Measurements from ENCODE around the gene SRPK2. TPM values are rescaled to one million over a fixed set of nuclear protein-coding genes. Genes with fewer than 3 reads are reported as not detected.

Gene SRPK2
- polyA plus RNA-seq, 1 donor from 2014 or later = 118 TPM

GRCh38 chr7:105396566-105396965 is 7.8 kb upstream of the SRPK2 start:
- H3K27me3 ChIP-seq (ENCODE audit: insufficient read depth, low read depth, low read length) = no peaks in the 10 kb centered on the region
- no peaks in the 10 kb centered on the region for H3K36me3 ChIP-seq (ENCODE audit: insufficient read depth, low read length)
- H3K79me2 ChIP-seq (replicated peaks; ENCODE audit: insufficient read depth, low read length) = no peaks in the 10 kb centered on the region
- no peaks in the 10 kb centered on the region for H3K9me2 ChIP-seq (ENCODE audit: insufficient read depth, low read length)
- no peak overlapping the region for H3K4me2 ChIP-seq (ENCODE audit: low read length)
- no peak overlapping the region for H2AFZ ChIP-seq (ENCODE audit: low read depth, low read length)
- TF ChIP-seq SMC3 (conservative IDR thresholded peaks at IDR 0.05; ENCODE audit: poor library complexity) (no peak), EZH2 (IDR thresholded peaks at IDR 0.05; ENCODE audit: borderline replicate concordance, insufficient read depth, low read length, poor library complexity, severe bottlenecking) (no peak)
- no peaks in the 10 kb centered on the region for H3K9me3 ChIP-seq (ENCODE audit: low read length)
- H3K9ac ChIP-seq (ENCODE audit: low read length) = no peak overlapping the region
- H4K20me1 ChIP-seq (ENCODE audit: insufficient read depth) = no peaks in the 10 kb centered on the region
- H3F3A ChIP-seq (ENCODE audit: insufficient read depth, low read length, poor library complexity, severe bottlenecking) = no peaks in the 10 kb centered on the region
- no peak overlapping the region for H3K27ac ChIP-seq (ENCODE audit: low read length)
- no peak overlapping the region for H3K4me3 ChIP-seq (ENCODE audit: low read length)

- Histone ChIP-seq H3K4me3 (ENCODE audit: low read length) (no peak overlapping the region), H3K4me2 (ENCODE audit: low read length) (no peak overlapping the region), H3K27me3 (ENCODE audit: insufficient read depth, low read depth, low read length) (no peaks in the 10 kb centered on the region), H2AFZ (ENCODE audit: low read depth, low read length) (no peak overlapping the region), H4K20me1 (ENCODE audit: insufficient read depth) (no peaks in the 10 kb centered on the region), H3K9ac (ENCODE audit: low read length) (no peak overlapping the region), H3K27ac (ENCODE audit: low read length) (no peak overlapping the region), H3F3A (ENCODE audit: insufficient read depth, low read length, poor library complexity, severe bottlenecking) (peaks cover 4% of the 10 kb centered on the region), H3K36me3 (ENCODE audit: insufficient read depth, low read length) (no peaks in the 10 kb centered on the region), H3K79me2 (replicated peaks; ENCODE audit: insufficient read depth, low read length) (peaks cover 11% of the 10 kb centered on the region), H3K9me2 (ENCODE audit: insufficient read depth, low read length) (no peaks in the 10 kb centered on the region), H3K9me3 (ENCODE audit: low read length) (no peaks in the 10 kb centered on the region)
- TF ChIP-seq EZH2 (IDR thresholded peaks at IDR 0.05; ENCODE audit: borderline replicate concordance, insufficient read depth, low read length, poor library complexity, severe bottlenecking) (no peak), SMC3 (conservative IDR thresholded peaks at IDR 0.05; ENCODE audit: poor library complexity) (no peak), TAF1 (IDR thresholded peaks at IDR 0.05; ENCODE audit: low read depth) (no peak), EP300 (conservative IDR thresholded peaks at IDR 0.05; ENCODE audit: poor library complexity, severe bottlenecking) (no peak), CTCF (IDR thresholded peaks at IDR 0.05; ENCODE audit: poor library complexity, severe bottlenecking) (no peak), POLR2AphosphoS5 (IDR thresholded peaks at IDR 0.05) (no peak), RAD21 (conservative IDR thresholded peaks at IDR 0.05) (no peak), MXI1 (conservative IDR thresholded peaks at IDR 0.05; ENCODE audit: poor library complexity, severe bottlenecking) (no peak), REST (IDR thresholded peaks at IDR 0.05; ENCODE audit: borderline replicate concordance) (no peak)
These were observed 2.7 kb upstream of the SRPK2 start for GRCh38 chr7:105391429-105391828.

GRCh38 chr7:105389889-105390288 is 1.2 kb upstream of the SRPK2 start:
- Histone ChIP-seq H3K27me3 (ENCODE audit: insufficient read depth, low read depth, low read length) (no peaks in the 10 kb centered on the region), H3K27ac (ENCODE audit: low read length) (no peak overlapping the region), H3K9me3 (ENCODE audit: low read length) (no peaks in the 10 kb centered on the region), H3K9ac (ENCODE audit: low read length) (no peak overlapping the region), H3K4me2 (ENCODE audit: low read length) (no peak overlapping the region), H3K4me3 (ENCODE audit: low read length) (no peak overlapping the region), H2AFZ (ENCODE audit: low read depth, low read length) (no peak overlapping the region), H3K9me2 (ENCODE audit: insufficient read depth, low read length) (no peaks in the 10 kb centered on the region), H3K36me3 (ENCODE audit: insufficient read depth, low read length) (no peaks in the 10 kb centered on the region), H3F3A (ENCODE audit: insufficient read depth, low read length, poor library complexity, severe bottlenecking) (peaks cover 4% of the 10 kb centered on the region), H4K20me1 (ENCODE audit: insufficient read depth) (no peaks in the 10 kb centered on the region), H3K79me2 (replicated peaks; ENCODE audit: insufficient read depth, low read length) (peaks cover 21% of the 10 kb centered on the region)
- TF ChIP-seq REST (IDR thresholded peaks at IDR 0.05; ENCODE audit: borderline replicate concordance) = no peak
- TF ChIP-seq CTCF (IDR thresholded peaks at IDR 0.05; ENCODE audit: poor library complexity, severe bottlenecking) = no peak
- no peak for TF ChIP-seq EZH2 (IDR thresholded peaks at IDR 0.05; ENCODE audit: borderline replicate concordance, insufficient read depth, low read length, poor library complexity, severe bottlenecking)
- no peak for TF ChIP-seq RAD21 (conservative IDR thresholded peaks at IDR 0.05)

Measured in neural cell (in vitro differentiated cells).